Ascending aorta (tissue), 2 donors: Measurements from ENCODE around the gene SEMA5A. TPM values are rescaled to one million over a fixed set of nuclear protein-coding genes. Genes with fewer than 3 reads are reported as not detected.

Experiments used
- DNase-seq, 2 donors: peaks; one replicate each; pipeline ENCODE4 v3.0.0-alpha.2; 2019; ENCODE audit warnings: low spot score in 2 of 2
- H3K27ac ChIP-seq, 2 donors: fragments of 200-600 bp; sonication (generic); one replicate each; pipeline ENCODE4 v1.5.1; 2016 to 2017; ENCODE audit warnings: mild to moderate bottlenecking in 1 of 2
- H3K27me3 ChIP-seq: fragments of 200-600 bp; sonication (generic); one replicate; pipeline ENCODE4 v1.5.1; 2017
- H3K36me3 ChIP-seq, 2 donors: fragments of 200-600 bp; sonication (generic); one replicate each; pipeline ENCODE4 v1.5.1; 2016
- H3K4me1 ChIP-seq, 2 donors: fragments of 200-600 bp; sonication (generic); one replicate each; pipeline ENCODE4 v1.5.1; 2016 to 2017; ENCODE audit warnings: mild to moderate bottlenecking in 1 of 2
- H3K4me3 ChIP-seq, 2 donors: fragments of 200-600 bp; sonication (generic); one replicate each; pipeline ENCODE4 v1.5.1; 2016 to 2017; ENCODE audit warnings: mild to moderate bottlenecking in 1 of 2
- H3K9me3 ChIP-seq, 2 donors: fragments of 200-600 bp; sonication (generic); one replicate each; pipeline ENCODE4 v1.5.1; 2016
- CTCF ChIP-seq, 3 experiments: fragments of 200-600 bp in 2 of 3; fragments of 450-650 bp in 1 of 3; sonication (generic) in 2 of 3; IDR thresholded peaks; one replicate each; pipeline ENCODE4 v1.5.1; 2016 to 2019; ENCODE audit warnings: antibody characterized with exemption in 3 of 3, mild to moderate bottlenecking in 1 of 3, moderate library complexity in 1 of 3
- intact Hi-C: fragments of 100-400 bp; cut with DNase I; formaldehyde crosslinking; loops from one replicate; pipeline ENCODE4 v1.15.1; 2023
- total RNA-seq: library from RNA; depleted of rRNA; stranded (reverse); fragments of >200 nt; gene quantifications from one replicate; pipeline ENCODE4 v1.1.0, GENCODE V29; 2016

SEMA5A gene
- total RNA-seq, 1 donor from 2014 or later, result 18.4 TPM

- no peaks in the 10 kb centered on the region for H3K36me3 ChIP-seq
- intact Hi-C loops, result no loop called here
- DNase-seq, result no peak
- no peaks in the 10 kb centered on the region for H3K27me3 ChIP-seq
- H3K27ac ChIP-seq, result no peak overlapping the region
- TF ChIP-seq CTCF (IDR thresholded peaks at IDR 0.05), result no peak
- H3K4me1 ChIP-seq, result no peaks in the 10 kb centered on the region
- no peak overlapping the region for H3K4me3 ChIP-seq
- H3K9me3 ChIP-seq, result no peaks in the 10 kb centered on the region
Observed at GRCh38 chr5:9500193-9500592, 45.7 kb downstream of the SEMA5A start.

GRCh38 chr5:9499498-9499876, 46.4 kb downstream of the SEMA5A start:
- no peaks in the 10 kb centered on the region for H3K4me1 ChIP-seq
- no peaks in the 10 kb centered on the region for H3K9me3 ChIP-seq
- H3K4me3 ChIP-seq, result no peak overlapping the region
- H3K27ac ChIP-seq, result no peak overlapping the region
- TF ChIP-seq CTCF (IDR thresholded peaks at IDR 0.05), result no peak
- intact Hi-C loops, result no loop called here
- H3K36me3 ChIP-seq, result no peaks in the 10 kb centered on the region
- DNase-seq, result no peak
- H3K27me3 ChIP-seq, result no peaks in the 10 kb centered on the region

- Histone ChIP-seq H3K27me3 (no peaks in the 10 kb centered on the region), H3K36me3 (no peaks in the 10 kb centered on the region), H3K9me3 (no peaks in the 10 kb centered on the region), H3K4me3 (no peak overlapping the region), H3K4me1 (no peaks in the 10 kb centered on the region), H3K27ac (no peak overlapping the region)
- no peak for TF ChIP-seq CTCF (IDR thresholded peaks at IDR 0.05)
- no peak for DNase-seq
- intact Hi-C loops, result no loop called here
Observed at GRCh38 chr5:9498541-9499497, 47.1 kb downstream of the SEMA5A start.

DNA sequence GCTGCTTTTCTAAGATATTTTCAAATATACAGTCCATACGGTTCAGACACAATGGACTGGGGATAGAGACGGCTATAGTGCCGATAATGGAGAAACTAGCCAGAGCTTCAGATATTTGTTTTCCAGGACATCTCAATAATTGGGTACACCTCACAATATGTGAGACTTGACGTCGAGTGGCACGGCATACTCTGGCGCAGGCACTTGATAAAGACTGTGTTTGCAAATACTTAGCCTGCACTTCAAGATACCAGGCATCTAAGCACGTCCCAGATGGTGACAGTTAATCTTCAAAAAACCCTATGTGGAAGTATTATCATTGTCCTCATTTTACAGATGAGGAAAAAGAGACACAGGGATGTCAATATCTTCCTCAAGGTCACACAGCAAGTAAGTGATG, 48.5 kb downstream of the SEMA5A start:
- Histone ChIP-seq H3K27me3 (no peaks in the 10 kb centered on the region), H3K4me1 (no peaks in the 10 kb centered on the region), H3K36me3 (no peaks in the 10 kb centered on the region), H3K4me3 (no peak overlapping the region), H3K27ac (no peak overlapping the region), H3K9me3 (no peaks in the 10 kb centered on the region)
- no peak for TF ChIP-seq CTCF (IDR thresholded peaks at IDR 0.05)
- no peak for DNase-seq
- intact Hi-C loops, result no loop called here

GRCh38 chr5:9496801-9497200, 49.1 kb downstream of the SEMA5A start:
- no peak overlapping the region for H3K4me3 ChIP-seq
- TF ChIP-seq CTCF (IDR thresholded peaks at IDR 0.05), result no peak
- H3K36me3 ChIP-seq, result no peaks in the 10 kb centered on the region
- intact Hi-C loops, result no loop called here
- H3K9me3 ChIP-seq, result no peaks in the 10 kb centered on the region
- H3K27me3 ChIP-seq, result no peaks in the 10 kb centered on the region
- no peak for DNase-seq
- no peak overlapping the region for H3K27ac ChIP-seq
- H3K4me1 ChIP-seq, result no peaks in the 10 kb centered on the region
